ENCODE measurements around the gene HAUS6. TPM values are rescaled to one million over a fixed set of nuclear protein-coding genes. Genes with fewer than 3 reads are reported as not detected.

Gene HAUS6
- total and polyA plus RNA-seq, 2 experiments from 2014 or later, result 32.7 to 48.7 TPM

DNA sequence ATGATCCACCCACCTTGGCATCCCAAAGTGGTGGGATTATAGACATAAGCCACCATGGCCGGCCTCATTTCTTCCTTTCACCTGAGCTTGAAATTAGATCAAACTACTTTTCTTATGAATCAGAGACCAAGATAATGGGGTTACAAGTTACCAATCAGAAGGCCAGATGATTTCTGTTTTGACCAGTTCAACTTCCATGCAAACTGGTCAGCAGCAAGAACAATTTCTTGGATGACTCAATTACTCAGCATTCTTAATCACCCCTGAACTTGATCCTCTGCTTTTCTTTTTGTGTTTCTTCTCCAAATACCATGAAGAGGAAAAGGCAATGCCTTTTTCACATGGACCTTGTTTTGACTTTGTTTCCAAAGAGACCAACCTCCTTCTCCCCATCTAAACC, 34.6 kb upstream of the HAUS6 start:
- Histone ChIP-seq H3K4me1 (ENCODE audit: insufficient read depth) (0 out of 2 replicates have a peak, but pooled peaks cover under 1% of the 10 kb centered on the region), H3F3A (replicated peaks; ENCODE audit: low read depth) (no peaks in the 10 kb centered on the region), H3K36me3 (ENCODE audit: insufficient read depth) (no peaks in the 10 kb centered on the region), H3K79me2 (replicated peaks; ENCODE audit: insufficient read depth) (no peaks in the 10 kb centered on the region), H3K27me3 (ENCODE audit: insufficient read depth) (0 out of 2 replicates have a peak, but pooled peaks cover 4% of the 10 kb centered on the region), H4K20me1 (replicated peaks; ENCODE audit: insufficient read depth) (no peaks in the 10 kb centered on the region), H3K4me2 (no peak overlapping the region), H3K27ac (ENCODE audit: low read depth) (no peak overlapping the region), H2AFZ (no peak overlapping the region; the same call in 1 of the 2 replicates), H3K9me2 (ENCODE audit: insufficient read depth) (no peaks in the 10 kb centered on the region), H3K4me3 (no peak overlapping the region)
- no peaks in the 10 kb centered on the region for H3K36me3 Mint-ChIP-seq (ENCODE audit: low read depth)
- ATAC-seq (no peak), DNase-seq (ENCODE audit: low spot score) (no peak)
- no peak overlapping the region for H3K27ac Mint-ChIP-seq
- H3K4me3 Mint-ChIP-seq, result no peak overlapping the region
- no peak for TF ChIP-seq NANOG (IDR thresholded peaks at IDR 0.05; ENCODE audit: borderline replicate concordance)
- TF ChIP-seq, protein P1, sequence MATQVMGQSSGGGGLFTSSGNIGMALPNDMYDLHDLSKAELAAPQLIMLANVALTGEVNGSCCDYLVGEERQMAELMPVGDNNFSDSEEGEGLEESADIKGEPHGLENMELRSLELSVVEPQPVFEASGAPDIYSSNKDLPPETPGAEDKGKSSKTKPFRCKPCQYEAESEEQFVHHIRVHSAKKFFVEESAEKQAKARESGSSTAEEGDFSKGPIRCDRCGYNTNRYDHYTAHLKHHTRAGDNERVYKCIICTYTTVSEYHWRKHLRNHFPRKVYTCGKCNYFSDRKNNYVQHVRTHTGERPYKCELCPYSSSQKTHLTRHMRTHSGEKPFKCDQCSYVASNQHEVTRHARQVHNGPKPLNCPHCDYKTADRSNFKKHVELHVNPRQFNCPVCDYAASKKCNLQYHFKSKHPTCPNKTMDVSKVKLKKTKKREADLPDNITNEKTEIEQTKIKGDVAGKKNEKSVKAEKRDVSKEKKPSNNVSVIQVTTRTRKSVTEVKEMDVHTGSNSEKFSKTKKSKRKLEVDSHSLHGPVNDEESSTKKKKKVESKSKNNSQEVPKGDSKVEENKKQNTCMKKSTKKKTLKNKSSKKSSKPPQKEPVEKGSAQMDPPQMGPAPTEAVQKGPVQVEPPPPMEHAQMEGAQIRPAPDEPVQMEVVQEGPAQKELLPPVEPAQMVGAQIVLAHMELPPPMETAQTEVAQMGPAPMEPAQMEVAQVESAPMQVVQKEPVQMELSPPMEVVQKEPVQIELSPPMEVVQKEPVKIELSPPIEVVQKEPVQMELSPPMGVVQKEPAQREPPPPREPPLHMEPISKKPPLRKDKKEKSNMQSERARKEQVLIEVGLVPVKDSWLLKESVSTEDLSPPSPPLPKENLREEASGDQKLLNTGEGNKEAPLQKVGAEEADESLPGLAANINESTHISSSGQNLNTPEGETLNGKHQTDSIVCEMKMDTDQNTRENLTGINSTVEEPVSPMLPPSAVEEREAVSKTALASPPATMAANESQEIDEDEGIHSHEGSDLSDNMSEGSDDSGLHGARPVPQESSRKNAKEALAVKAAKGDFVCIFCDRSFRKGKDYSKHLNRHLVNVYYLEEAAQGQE (IDR thresholded peaks at IDR 0.05; ENCODE audit: unreplicated experiment), result no peak
- no peak for TF ChIP-seq ZNF331 (CRISPR knock-in tag; IDR thresholded peaks at IDR 0.05; ENCODE audit: low read depth)
- TF ChIP-seq EZH2 (IDR thresholded peaks at IDR 0.05; ENCODE audit: low read depth, unreplicated experiment), result no peak
- TF ChIP-seq CTCF (conservative IDR thresholded peaks at IDR 0.05; ENCODE audit: low read depth in 2 of 2), result no peak
- no peak for TF ChIP-seq JUNB (IDR thresholded peaks at IDR 0.05; ENCODE audit: unreplicated experiment)
- no peak for TF ChIP-seq ZNF462 (CRISPR knock-in tag; IDR thresholded peaks at IDR 0.05)
- TF ChIP-seq EZH2phosphoT487 (IDR thresholded peaks at IDR 0.05; ENCODE audit: unreplicated experiment), result no peak
- TF ChIP-seq ETS1 (IDR thresholded peaks at IDR 0.05), result no peak
- H3K27me3 Mint-ChIP-seq (ENCODE audit: insufficient read depth, low read depth, poor library complexity), result peaks cover 5% of the 10 kb centered on the region
- peaks cover 6% of the 10 kb centered on the region for H3K4me1 Mint-ChIP-seq
- H3K9me3 Mint-ChIP-seq, result no peaks in the 10 kb centered on the region

Data from GM23338 (cell line).